Hepatocyte (in vitro differentiated cells): ENCODE measurements around the gene KRT3. TPM values are rescaled to one million over a fixed set of nuclear protein-coding genes. Genes with fewer than 3 reads are reported as not detected.

Source experiments
- DNase-seq: peaks from one replicate; pipeline ENCODE4 v3.0.0-alpha.2; 2016; ENCODE audit warnings: low spot score
- H2AFZ ChIP-seq: fragments of 200-600 bp; sonication (generic); 2 replicates; pipeline ENCODE4 v1.6.0; 2016; ENCODE audit warnings: antibody characterized with exemption, mild to moderate bottlenecking
- H3K27ac ChIP-seq: fragments of 200-600 bp; sonication (generic); 2 replicates; pipeline ENCODE4 v1.5.1; 2016; ENCODE audit warnings: mild to moderate bottlenecking
- H3K27me3 ChIP-seq: fragments of 200-600 bp; sonication (generic); 2 replicates; pipeline ENCODE4 v1.6.1; 2016
- H3K36me3 ChIP-seq: fragments of 200-600 bp; sonication (generic); replicated peaks from 2 replicates; pipeline ENCODE4 v1.5.1; 2016; ENCODE audit warnings: low read depth; ENCODE audit not compliant: insufficient read depth
- H3K4me1 ChIP-seq: fragments of 200-600 bp; sonication (generic); 2 replicates; pipeline ENCODE4 v1.5.1; 2016; ENCODE audit warnings: mild to moderate bottlenecking, moderate library complexity; ENCODE audit not compliant: insufficient read depth
- H3K4me2 ChIP-seq: fragments of 200-600 bp; sonication (generic); 2 replicates; pipeline ENCODE4 v1.6.0; 2016
- H3K4me3 ChIP-seq: fragments of 200-600 bp; sonication (generic); 2 replicates; pipeline ENCODE4 v1.5.1; 2016; ENCODE audit warnings: mild to moderate bottlenecking
- H3K79me2 ChIP-seq: fragments of 200-600 bp; sonication (generic); 2 replicates; pipeline ENCODE4 v1.6.0; 2017; ENCODE audit warnings: mild to moderate bottlenecking
- H3K9me2 ChIP-seq: fragments of 200-600 bp; sonication (generic); replicated peaks from 2 replicates; pipeline ENCODE4 v1.6.0; 2017; ENCODE audit warnings: mild to moderate bottlenecking; ENCODE audit not compliant: insufficient read depth
- H3K9me3 ChIP-seq: fragments of 200-600 bp; sonication (generic); 2 replicates; pipeline ENCODE4 v1.5.1; 2016; ENCODE audit warnings: low read depth, mild to moderate bottlenecking
- H4K20me1 ChIP-seq: fragments of 200-600 bp; sonication (generic); 2 replicates; pipeline ENCODE4 v1.6.0; 2016; ENCODE audit warnings: mild to moderate bottlenecking; ENCODE audit not compliant: insufficient read depth, poor library complexity, severe bottlenecking
- CTCF ChIP-seq: fragments of 200-600 bp; sonication (generic); IDR thresholded peaks from 2 replicates; pipeline ENCODE4 v1.5.1; 2016; ENCODE audit warnings: antibody characterized with exemption, mild to moderate bottlenecking; ENCODE audit not compliant: poor library complexity
- EZH2 ChIP-seq: fragments of 200-600 bp; sonication (generic); IDR thresholded peaks from 2 replicates; pipeline ENCODE4 v1.6.1; 2016; ENCODE audit warnings: antibody characterized with exemption, mild to moderate bottlenecking, borderline replicate concordance
- EZH2phosphoT487 ChIP-seq: fragments of 200-600 bp; sonication (generic); IDR thresholded peaks from one replicate; pipeline ENCODE4 v1.6.1; 2018; ENCODE audit warnings: antibody characterized with exemption, mild to moderate bottlenecking, low read depth, moderate library complexity; ENCODE audit not compliant: unreplicated experiment, severe bottlenecking
- WGBS: methylation state at CpG from one replicate; pipeline ENCODE4 v1.1.6; 2016; ENCODE audit warnings: low lambda C conversion rate; ENCODE audit errors: missing lambda C conversion rate; 5-methylcytosine and 5-hydroxymethylcytosine counted together
- polyA plus RNA-seq: library from polyadenylated mRNA; unstranded; fragments of >200 nt; fragmentation: Nextera tagmentation; extraction: Ambion mirVana; gene quantifications from 2 replicates; pipeline ENCODE4 v1.2.1, GENCODE V29; 2016
- total RNA-seq: library from RNA; depleted of rRNA; stranded (reverse); fragments of >200 nt; gene quantifications from 2 replicates; pipeline ENCODE4 v1.2.3, GENCODE V29; 2014

Gene KRT3
- total and polyA plus RNA-seq, 2 experiments from 2014 or later, result not detected

- Histone ChIP-seq H3K27ac (no peak overlapping the region), H3K9me3 (no peaks in the 10 kb centered on the region), H3K79me2 (no peaks in the 10 kb centered on the region), H3K9me2 (no peaks in the 10 kb centered on the region), H3K4me3 (no peak overlapping the region), H2AFZ (no peak overlapping the region), H3K36me3 (no peaks in the 10 kb centered on the region), H3K4me2 (no peak overlapping the region), H3K27me3 (peaks cover 20% of the 10 kb centered on the region), H4K20me1 (no peaks in the 10 kb centered on the region), H3K4me1 (no peaks in the 10 kb centered on the region)
- TF ChIP-seq EZH2 (no peak), EZH2phosphoT487 (no peak), CTCF (no peak)
- WGBS, result 72% methylated on average over 3 of the region's 3 CpGs
- DNase-seq, result no peak
These were observed 40.4 kb downstream of the KRT3 start for GRCh38 chr12:52755533-52755932.

GRCh38 chr12:52754135-52754534 lies 41.8 kb downstream of the KRT3 start:
- no peak for TF ChIP-seq EZH2phosphoT487
- TF ChIP-seq CTCF, result no peak
- TF ChIP-seq EZH2, result no peak
- H2AFZ ChIP-seq, result no peak overlapping the region
- DNase-seq, result no peak
- no peak overlapping the region for H3K4me2 ChIP-seq
- H3K4me3 ChIP-seq, result no peak overlapping the region
- no peaks in the 10 kb centered on the region for H4K20me1 ChIP-seq
- peaks cover 24% of the 10 kb centered on the region for H3K27me3 ChIP-seq
- H3K9me3 ChIP-seq, result no peaks in the 10 kb centered on the region
- no peaks in the 10 kb centered on the region for H3K9me2 ChIP-seq
- H3K4me1 ChIP-seq, result no peaks in the 10 kb centered on the region
- no peak overlapping the region for H3K27ac ChIP-seq
- H3K36me3 ChIP-seq, result no peaks in the 10 kb centered on the region
- no peaks in the 10 kb centered on the region for H3K79me2 ChIP-seq

- DNase-seq, result no peak
- no peak overlapping the region for H3K4me3 ChIP-seq
- H4K20me1 ChIP-seq, result no peaks in the 10 kb centered on the region
- no peaks in the 10 kb centered on the region for H3K4me1 ChIP-seq
- H3K36me3 ChIP-seq, result no peaks in the 10 kb centered on the region
- H3K27ac ChIP-seq, result no peak overlapping the region
- no peaks in the 10 kb centered on the region for H3K9me2 ChIP-seq
- H3K4me2 ChIP-seq, result no peak overlapping the region
- no peaks in the 10 kb centered on the region for H3K79me2 ChIP-seq
- 82% methylated on average over 3 of the region's 3 CpGs for WGBS
- H3K9me3 ChIP-seq, result no peaks in the 10 kb centered on the region
- peaks cover 25% of the 10 kb centered on the region for H3K27me3 ChIP-seq
- H2AFZ ChIP-seq, result no peak overlapping the region
- TF ChIP-seq CTCF, result no peak
- TF ChIP-seq EZH2, result no peak
- TF ChIP-seq EZH2phosphoT487, result no peak
These were observed 42.6 kb downstream of the KRT3 start for GRCh38 chr12:52753283-52753682.

- DNase-seq, result no peak
- Histone ChIP-seq H3K27me3 (peaks cover 21% of the 10 kb centered on the region), H3K27ac (no peak overlapping the region)
These were observed 43.4 kb downstream of the KRT3 start for GRCh38 chr12:52752516-52752915.

More at GRCh38 chr12:52752516-52752915, 43.4 kb downstream of the KRT3 start:
- Histone ChIP-seq H4K20me1 (no peaks in the 10 kb centered on the region), H3K9me2 (no peaks in the 10 kb centered on the region), H2AFZ (no peak overlapping the region), H3K36me3 (no peaks in the 10 kb centered on the region), H3K4me1 (no peaks in the 10 kb centered on the region), H3K4me3 (no peak overlapping the region), H3K4me2 (no peak overlapping the region), H3K9me3 (no peaks in the 10 kb centered on the region), H3K79me2 (no peaks in the 10 kb centered on the region)
- WGBS, result 87% methylated on average over 2 of the region's 2 CpGs
- TF ChIP-seq EZH2phosphoT487, result no peak
- no peak for TF ChIP-seq CTCF
- no peak for TF ChIP-seq EZH2
